Prostate gland (tissue), 2 donors: ENCODE results near the gene S100A6. TPM values are rescaled to one million over a fixed set of nuclear protein-coding genes. Genes with fewer than 3 reads are reported as not detected.

Experiments
- DNase-seq: peaks from one replicate; pipeline ENCODE4 v3.0.0-alpha.2; 2019; ENCODE audit warnings: low spot score
- H3K27ac ChIP-seq, 2 donors: fragments of 200-600 bp; sonication (generic); 2 replicates each; pipeline ENCODE4 v1.5.1; 2017 to 2019
- H3K27me3 ChIP-seq: fragments of 200-600 bp; sonication (generic); replicated peaks from 2 replicates; pipeline ENCODE4 v1.5.1; 2019; ENCODE audit not compliant: insufficient read depth
- H3K36me3 ChIP-seq, 2 donors: fragments of 200-600 bp; sonication (generic); 1 replicate in 1 of 2; 2 replicates in 1 of 2; pipeline versions ENCODE4 v1.5.1 to v1.8.1; 2017 to 2019
- H3K4me1 ChIP-seq: fragments of 200-600 bp; sonication (generic); replicated peaks from 2 replicates; pipeline ENCODE4 v1.5.1; 2019
- H3K4me3 ChIP-seq, 2 donors: fragments of 200-600 bp; sonication (generic); 2 replicates each; pipeline ENCODE4 v1.5.1; 2017 to 2019
- H3K9me3 ChIP-seq: fragments of 200-600 bp; sonication (generic); 2 replicates; pipeline ENCODE4 v1.5.1; 2017
- POLR2A ChIP-seq: fragments of 450-650 bp; IDR thresholded peaks from one replicate; pipeline ENCODE4 v1.6.1; 2016; ENCODE audit warnings: antibody characterized with exemption, mild to moderate bottlenecking
- POLR2AphosphoS5 ChIP-seq: sonication (generic); formaldehyde crosslinking; IDR thresholded peaks from one replicate; pipeline ENCODE4 v1.6.1; 2017; ENCODE audit warnings: antibody characterized with exemption
- WGBS: methylation state at CpG from one replicate; pipeline ENCODE4 v1.1.5; 2018; 5-methylcytosine and 5-hydroxymethylcytosine counted together
- intact Hi-C: fragments of 100-400 bp; cut with DNase I; formaldehyde crosslinking; loops from one replicate; pipeline ENCODE4 v1.14.2; 2022
- total RNA-seq, 2 donors: library from RNA; depleted of rRNA; stranded (reverse); fragments of >200 nt; gene quantifications; one replicate each; pipeline ENCODE4 v1.1.0, GENCODE V29; 2016
- TF ChIP-seq, protein P1 (sequence below), 4 experiments: fragments of 200-600 bp in 2 of 4; fragments of 450-650 bp in 2 of 4; sonication (generic) in 2 of 4; IDR thresholded peaks; 1 replicate in 3 of 4; 2 replicates in 1 of 4; pipeline ENCODE4 v1.5.1; 2016 to 2019; ENCODE audit warnings: antibody characterized with exemption in 4 of 4, mild to moderate bottlenecking in 2 of 4, moderate library complexity in 2 of 4

Gene S100A6
- total RNA-seq, 2 donors from 2014 or later: 184 to 279 TPM

DNA sequence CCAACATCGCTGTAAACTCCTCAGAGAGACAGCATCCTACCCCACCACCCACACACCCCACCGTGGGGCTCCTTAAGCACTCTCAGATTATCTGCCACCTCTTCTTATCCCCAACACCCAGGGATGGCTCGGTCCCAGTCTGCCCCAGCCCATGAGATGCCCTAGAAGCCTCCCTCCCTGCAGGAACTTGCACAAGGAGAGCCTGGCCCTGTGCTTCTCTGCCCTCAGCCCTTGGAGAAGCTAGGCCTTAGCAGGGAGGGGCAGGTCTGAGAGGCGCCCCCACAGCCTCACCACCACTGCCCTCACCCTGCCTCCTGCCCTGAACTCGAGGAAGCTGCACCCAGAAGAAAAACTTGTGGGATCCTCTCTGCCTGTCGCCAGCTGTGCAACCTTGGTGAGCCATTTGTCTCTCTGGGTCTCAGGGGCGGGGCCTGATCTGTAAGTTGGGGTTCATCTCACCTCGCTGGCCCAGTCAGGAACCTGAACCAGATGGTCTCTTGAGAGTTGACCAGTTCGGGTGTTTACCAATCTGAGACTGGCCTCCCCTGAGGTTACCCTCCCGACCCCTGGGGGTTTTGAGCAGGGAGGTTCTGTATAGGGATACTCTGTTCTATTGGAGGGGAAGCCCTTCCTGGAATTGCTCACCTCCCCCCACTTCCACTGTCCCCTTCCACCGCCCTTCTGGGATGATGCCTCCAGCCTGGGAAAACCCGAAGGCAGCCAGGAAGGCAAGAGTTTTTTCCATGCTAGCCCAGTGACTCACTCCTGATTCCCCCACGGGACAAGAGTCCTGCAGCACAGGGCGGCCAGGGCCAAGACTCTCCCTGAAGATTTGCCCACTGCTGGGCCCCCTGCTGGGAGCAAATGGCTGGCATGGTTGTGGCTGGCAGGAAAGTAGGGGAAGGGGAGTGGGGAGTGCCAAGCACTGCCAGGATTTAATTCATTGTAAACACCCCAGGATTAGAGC lies 13.2 kb upstream of the S100A6 start, which contains the start of gene S100A3:
Gene S100A3, minus strand, starts transcription at position 537 of the 967 bp plus-strand sequence. CDS start 773 bp downstream, outside the sequence.
- WGBS: 67% methylated on average over 14 of the region's 14 CpGs
- no peaks in the 10 kb centered on the region for H3K36me3 ChIP-seq
- H3K27me3 ChIP-seq: no peaks in the 10 kb centered on the region
- no peaks in the 10 kb centered on the region for H3K9me3 ChIP-seq
- intact Hi-C loops: no loop called here
- no peaks in the 10 kb centered on the region for H3K4me1 ChIP-seq
- TF ChIP-seq POLR2AphosphoS5: no peak
- TF ChIP-seq, protein P1, sequence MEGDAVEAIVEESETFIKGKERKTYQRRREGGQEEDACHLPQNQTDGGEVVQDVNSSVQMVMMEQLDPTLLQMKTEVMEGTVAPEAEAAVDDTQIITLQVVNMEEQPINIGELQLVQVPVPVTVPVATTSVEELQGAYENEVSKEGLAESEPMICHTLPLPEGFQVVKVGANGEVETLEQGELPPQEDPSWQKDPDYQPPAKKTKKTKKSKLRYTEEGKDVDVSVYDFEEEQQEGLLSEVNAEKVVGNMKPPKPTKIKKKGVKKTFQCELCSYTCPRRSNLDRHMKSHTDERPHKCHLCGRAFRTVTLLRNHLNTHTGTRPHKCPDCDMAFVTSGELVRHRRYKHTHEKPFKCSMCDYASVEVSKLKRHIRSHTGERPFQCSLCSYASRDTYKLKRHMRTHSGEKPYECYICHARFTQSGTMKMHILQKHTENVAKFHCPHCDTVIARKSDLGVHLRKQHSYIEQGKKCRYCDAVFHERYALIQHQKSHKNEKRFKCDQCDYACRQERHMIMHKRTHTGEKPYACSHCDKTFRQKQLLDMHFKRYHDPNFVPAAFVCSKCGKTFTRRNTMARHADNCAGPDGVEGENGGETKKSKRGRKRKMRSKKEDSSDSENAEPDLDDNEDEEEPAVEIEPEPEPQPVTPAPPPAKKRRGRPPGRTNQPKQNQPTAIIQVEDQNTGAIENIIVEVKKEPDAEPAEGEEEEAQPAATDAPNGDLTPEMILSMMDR (IDR thresholded peaks at IDR 0.05): peak in 1 of 4 experiments; percentile 18
- H3K4me3 ChIP-seq: no peak within 1 kb of the TSS
- no peak for DNase-seq
- no peak within 1 kb of the TSS for H3K27ac ChIP-seq

DNA sequence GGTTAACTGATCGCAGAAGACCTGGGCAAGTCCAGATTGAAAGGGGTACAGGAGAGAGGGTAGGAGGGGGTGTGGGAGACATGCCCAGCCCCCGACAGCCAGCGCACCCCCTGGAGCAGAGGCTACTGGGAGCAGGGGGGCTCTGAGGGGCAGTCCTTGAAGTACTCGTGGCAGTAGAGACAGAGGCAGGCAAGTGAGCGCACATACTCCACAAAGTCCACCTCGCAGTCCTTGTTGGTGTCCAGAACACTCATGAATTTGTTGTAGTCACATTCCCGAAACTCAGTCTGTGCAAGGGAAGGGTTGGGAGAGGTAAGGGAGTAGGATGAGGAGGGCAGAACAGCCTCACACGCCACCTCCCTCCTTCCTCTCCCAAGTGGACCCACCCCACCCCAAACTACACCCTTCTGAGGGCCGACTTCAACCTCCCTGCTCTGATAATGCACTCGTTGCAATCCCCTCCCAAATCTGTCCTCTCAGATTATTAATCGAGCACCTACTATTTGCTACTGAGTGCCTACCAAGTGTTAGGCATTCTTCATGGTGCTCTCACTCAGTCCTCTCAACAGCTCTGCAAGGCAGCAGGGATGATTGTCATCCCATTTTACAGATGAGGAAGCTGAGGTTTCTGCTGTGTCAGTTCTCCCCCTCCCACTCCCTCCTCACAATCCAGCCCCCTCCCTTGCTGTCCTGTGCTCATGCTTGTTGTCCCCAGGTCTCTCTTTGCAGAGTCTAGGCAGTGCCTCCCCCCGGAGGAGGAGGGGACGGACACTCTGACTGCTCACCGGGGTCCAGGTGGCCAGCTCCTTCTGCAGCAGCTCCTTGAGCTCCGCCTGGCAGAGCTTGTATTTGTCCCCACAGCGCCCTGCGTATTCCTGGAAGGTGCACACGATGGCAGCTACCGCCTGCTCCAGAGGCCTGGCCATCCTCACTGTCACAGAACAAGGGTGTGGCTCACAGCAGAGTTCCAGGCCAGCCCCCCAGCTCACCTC lies 12.1 kb upstream of the S100A6 start:
- no peaks in the 10 kb centered on the region for H3K36me3 ChIP-seq
- H3K4me3 ChIP-seq: no peak overlapping the region
- no peak for DNase-seq
- 84% methylated on average over 18 of the region's 19 CpGs for WGBS
- H3K4me1 ChIP-seq: no peaks in the 10 kb centered on the region
- no peaks in the 10 kb centered on the region for H3K27me3 ChIP-seq
- intact Hi-C loops: no loop called here
- H3K9me3 ChIP-seq: no peaks in the 10 kb centered on the region
- TF ChIP-seq, protein P1 (IDR thresholded peaks at IDR 0.05): no peak
- TF ChIP-seq POLR2AphosphoS5 (no peak), POLR2A (no peak)
- H3K27ac ChIP-seq: no peak overlapping the region

DNA sequence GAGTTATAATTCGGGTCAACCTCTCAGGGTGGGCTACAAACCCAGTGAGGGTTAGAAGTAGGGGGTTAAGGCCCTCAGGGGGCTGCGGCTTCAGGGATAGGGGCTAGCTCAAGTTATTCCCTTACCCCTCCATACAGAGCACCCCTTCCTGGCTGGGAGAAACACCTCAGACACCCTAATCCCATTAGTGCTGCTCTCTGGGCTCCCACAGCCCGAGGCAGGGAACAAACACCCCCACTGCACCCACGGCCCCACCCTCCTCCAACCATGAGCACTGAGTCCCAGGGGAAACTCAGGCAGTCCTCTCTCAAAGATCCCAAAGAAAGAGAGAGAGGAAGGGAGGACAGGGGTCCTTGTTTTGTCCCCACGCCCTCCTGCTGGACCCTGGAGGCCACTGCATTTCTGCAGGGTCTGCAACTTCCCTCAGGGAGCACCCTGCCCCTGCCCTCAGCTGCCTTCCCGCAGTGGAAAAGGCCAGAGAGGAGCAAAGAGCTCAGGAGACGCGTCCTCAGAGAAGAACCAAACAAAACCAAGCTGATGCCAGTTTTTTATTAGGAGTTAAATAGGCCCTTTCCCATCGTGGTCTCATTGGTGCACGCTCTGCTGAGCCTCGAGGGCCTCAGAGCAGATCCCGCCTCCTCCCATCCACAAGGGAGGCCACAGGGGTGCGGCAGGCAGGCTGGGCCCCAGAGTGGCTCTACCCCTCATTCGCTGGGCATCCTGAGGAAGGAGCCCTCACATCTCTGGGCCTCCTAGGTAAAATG lies 11.2 kb upstream of the S100A6 start:
- H3K27ac ChIP-seq: peak overlapping the region; percentile 16 to 66
- no peaks in the 10 kb centered on the region for H3K27me3 ChIP-seq
- H3K9me3 ChIP-seq: no peaks in the 10 kb centered on the region
- no peaks in the 10 kb centered on the region for H3K4me1 ChIP-seq
- no peak for DNase-seq
- no peaks in the 10 kb centered on the region for H3K36me3 ChIP-seq
- intact Hi-C loops: no loop called here
- TF ChIP-seq POLR2A: no peak
- no peak for TF ChIP-seq POLR2AphosphoS5
- TF ChIP-seq, protein P1 (IDR thresholded peaks at IDR 0.05): no peak
- no peak overlapping the region for H3K4me3 ChIP-seq
- 68% methylated on average over 14 of the region's 14 CpGs for WGBS

DNA sequence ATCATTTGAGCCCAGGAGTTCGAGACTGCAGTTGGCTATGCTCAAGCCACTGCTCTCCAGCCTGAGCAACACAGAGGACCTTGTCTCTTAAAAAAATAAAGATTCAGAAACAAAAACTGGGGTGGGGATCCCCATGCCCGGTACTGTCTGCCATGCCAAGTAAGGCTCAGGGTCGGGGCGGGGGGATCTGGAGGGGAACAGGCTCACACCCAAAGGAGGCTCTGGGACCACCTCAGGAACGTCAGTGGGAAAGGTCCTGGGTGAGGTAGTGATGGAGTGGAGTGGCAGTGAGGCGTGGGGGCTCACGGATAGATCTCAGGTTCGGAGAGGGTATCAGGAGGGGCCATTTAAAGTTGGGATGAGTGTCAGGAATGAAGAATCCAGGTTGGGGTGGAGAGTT lies 10.6 kb upstream of the S100A6 start:
- H3K27me3 ChIP-seq: no peaks in the 10 kb centered on the region
- WGBS: 89% methylated on average over 8 of the region's 8 CpGs
- peak overlapping the region; percentile 62 to 66 for H3K27ac ChIP-seq
- H3K9me3 ChIP-seq: no peaks in the 10 kb centered on the region
- no peak for DNase-seq
- TF ChIP-seq, protein P1 (IDR thresholded peaks at IDR 0.05): no peak
- no peak for TF ChIP-seq POLR2AphosphoS5
- TF ChIP-seq POLR2A: no peak
- H3K36me3 ChIP-seq: no peaks in the 10 kb centered on the region
- H3K4me3 ChIP-seq: no peak overlapping the region
- no peaks in the 10 kb centered on the region for H3K4me1 ChIP-seq
- intact Hi-C loops: no loop called here
